GM21447 (cell line): ENCODE data around the gene LRRC27.

Source experiments
- ATAC-seq: cut with Tn5 transposase; IDR thresholded peaks from one replicate; pipeline ENCODE4 v1.9.1; 2021; ENCODE audit not compliant: unreplicated experiment

LRRC27 gene

DNA sequence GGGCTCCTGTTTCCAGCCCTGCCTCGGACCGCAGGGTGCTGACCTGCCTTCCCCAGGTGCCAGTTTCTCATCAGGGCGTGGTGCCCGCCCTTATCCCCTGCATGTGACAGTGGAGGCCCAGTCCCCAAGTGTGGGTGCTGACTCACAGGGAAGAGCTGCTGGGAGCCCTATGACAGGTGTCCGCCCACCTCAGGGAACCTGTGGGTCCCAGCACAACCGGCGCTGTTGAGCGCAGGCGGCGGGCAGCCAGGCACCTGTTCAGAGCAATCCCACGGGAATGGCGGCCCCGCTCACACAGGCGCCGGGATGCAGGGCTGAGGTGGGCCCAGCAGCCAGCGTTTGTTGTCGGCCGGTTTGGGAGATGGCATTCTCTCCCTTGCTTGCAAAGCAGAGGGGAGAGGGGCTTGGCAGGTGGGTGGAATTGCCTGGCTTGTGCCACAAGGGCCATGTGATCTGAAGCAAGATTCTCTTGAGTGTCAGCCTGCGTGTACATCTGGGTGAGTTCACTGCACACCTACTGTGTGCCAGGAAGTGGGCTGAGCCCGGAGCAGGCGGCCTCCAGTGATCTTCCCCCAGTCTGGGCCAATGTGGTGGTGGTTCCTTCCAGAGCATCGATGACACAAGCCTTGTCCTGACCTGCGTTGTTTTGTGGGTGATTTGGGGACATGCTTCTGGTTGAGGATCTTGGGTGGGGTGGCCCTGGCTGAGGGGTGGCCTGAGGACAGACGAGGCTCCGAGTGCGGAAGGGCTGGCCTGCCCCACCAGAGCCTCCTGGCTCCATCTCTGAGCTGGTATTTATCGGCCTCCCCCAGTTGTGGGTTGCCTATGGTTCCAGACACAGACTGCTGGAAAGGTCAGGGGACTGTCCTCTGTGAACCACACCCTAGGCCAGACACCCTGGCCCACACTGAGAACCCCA lies 67.4 kb downstream of the LRRC27 start:
- ATAC-seq = no peak

DNA sequence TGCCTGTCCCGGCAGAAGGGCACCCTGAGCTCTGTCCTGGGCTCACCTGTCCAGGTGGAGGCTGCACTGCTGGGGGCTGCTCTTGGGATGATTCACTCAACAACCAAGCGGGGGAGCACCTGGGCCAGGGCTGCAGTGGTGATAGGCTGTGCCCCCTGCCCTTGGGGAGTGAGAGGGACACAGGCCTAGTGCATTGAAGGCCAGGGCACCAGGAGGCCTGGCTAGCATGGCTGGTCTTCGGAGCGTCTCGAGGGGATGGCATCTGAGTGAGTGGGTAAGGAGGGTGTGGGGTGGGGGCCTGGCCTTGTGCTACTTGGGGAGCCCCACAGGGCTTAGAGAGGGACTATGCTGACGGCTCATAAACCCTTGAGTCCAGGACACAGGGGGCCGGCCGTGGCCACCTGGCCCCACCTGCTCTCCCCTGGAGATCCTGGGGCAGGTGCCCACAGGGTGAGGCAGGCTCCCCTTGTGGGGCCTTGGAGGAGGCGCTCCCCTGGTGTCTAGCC lies 68.1 kb downstream of the LRRC27 start:
- ATAC-seq = no peak

DNA sequence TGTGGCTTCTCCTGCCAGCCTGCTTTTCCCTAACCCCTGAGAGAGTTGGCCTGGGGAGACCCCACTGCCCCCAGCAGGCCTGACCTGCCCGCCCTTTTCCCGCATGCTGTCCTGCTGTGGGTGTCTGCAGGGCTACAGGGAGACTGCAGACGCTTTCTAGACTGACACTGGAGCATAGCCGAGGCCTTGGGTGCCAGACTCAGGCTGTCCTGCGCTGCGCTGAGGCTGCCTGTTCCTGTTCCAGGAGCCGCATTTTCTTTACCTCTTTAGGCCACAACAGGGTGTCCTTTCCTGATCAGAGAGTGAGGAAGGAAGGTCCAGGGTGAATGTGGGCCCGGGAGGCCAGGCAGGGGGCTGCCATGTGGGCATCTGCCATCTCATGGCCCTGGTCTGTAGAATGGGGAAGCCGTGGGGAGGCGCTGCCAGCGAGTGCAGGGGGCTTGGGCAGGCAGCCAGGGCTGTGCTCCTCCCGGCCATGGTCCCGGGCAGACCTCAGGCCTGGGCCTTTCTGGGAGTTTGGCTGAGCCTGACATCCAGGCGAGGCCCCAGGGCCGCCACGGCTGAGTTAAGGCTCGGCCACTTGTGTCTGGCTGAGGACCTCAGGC lies 68.7 kb downstream of the LRRC27 start:
- no peak for ATAC-seq

DNA sequence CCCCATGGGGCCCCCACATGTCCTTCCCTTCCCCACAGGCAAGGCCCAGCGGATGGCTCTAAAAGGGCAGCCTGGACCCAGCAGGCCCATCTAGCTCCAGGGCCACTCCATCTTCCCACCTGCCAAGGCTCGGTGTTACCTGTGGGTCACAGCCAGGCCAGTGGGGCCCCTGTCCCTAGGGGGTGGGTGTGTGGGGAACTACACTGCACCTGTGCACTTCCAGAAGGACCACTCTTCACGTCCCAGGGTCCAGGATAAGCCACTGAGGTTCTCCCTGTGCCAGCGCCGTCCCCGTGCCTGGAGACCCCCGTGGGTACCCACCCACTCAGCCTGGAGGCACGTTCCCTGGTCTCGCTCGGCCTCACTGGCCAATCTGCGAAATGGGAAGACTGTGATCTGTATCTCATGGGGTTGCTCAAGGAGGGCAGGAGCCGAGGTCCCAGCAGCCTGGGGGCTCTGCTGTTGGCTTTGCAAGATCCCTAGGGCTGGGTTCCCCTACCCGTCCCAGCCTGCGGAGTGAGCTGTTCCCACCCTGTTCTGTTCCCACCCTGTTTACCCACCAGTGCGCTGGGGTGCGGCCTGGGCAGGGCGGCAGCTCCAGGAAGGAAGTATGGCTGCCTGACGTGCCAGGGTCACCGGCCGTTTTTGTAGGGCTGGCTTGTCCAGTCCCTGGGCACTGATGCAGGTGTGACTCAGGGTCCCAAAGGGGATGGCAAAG lies 69.6 kb downstream of the LRRC27 start:
- no peak for ATAC-seq

DNA sequence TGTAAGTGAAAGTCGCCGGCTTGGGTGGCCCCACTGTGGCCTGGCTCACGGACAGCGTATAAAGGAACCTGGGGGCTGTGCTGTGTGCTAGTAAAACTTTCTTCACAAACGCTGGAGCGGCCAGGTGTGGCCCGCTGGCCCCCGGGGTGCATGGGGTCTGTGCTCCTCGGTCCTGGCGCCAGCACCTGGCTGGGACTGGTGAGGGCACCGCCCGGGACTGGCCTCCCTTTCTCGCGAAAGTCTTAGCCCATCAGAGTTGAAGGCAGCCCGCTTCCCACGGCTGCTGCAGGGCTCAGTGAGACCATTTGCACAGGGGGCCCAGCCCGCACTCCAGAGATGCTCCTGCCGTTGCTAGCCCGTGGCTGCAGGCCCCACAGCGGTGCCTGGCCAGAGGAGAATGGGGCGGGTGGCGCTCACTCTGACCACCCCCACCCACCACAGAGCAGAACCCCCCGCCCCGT lies 70.8 kb downstream of the LRRC27 start:
- no peak for ATAC-seq

DNA sequence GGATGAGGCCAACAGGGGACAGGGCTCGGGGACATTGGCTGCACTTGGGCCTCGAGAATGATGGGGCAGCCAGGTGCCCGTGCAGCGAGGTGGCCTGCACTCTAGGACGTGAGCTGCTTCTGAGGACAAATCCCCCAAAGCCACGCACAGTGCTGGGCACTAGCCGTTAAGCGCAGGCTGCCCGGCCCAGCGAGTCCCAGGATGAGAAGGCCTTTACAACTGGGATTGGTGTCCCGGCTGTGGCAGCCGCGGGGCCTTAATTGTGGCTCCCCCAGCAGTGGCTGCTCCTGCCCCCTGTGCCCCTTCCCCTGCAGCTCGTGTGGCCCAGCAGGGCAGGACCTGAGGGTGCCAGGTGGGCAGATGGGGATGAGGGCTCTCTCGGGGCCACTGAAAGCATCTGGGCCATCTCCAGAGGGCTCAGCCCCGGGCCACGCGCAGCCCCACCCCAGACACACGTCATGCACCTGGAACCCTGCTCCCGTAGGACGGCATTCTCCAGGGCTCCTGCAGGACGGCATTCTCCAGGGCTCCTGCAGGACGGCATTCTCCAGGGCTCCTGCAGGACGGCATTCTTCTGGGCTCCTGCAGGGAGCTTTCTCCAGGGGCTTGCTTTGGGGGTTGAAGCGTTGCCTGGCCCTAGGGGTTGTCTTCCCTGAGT lies 71.6 kb downstream of the LRRC27 start:
- no peak for ATAC-seq

DNA sequence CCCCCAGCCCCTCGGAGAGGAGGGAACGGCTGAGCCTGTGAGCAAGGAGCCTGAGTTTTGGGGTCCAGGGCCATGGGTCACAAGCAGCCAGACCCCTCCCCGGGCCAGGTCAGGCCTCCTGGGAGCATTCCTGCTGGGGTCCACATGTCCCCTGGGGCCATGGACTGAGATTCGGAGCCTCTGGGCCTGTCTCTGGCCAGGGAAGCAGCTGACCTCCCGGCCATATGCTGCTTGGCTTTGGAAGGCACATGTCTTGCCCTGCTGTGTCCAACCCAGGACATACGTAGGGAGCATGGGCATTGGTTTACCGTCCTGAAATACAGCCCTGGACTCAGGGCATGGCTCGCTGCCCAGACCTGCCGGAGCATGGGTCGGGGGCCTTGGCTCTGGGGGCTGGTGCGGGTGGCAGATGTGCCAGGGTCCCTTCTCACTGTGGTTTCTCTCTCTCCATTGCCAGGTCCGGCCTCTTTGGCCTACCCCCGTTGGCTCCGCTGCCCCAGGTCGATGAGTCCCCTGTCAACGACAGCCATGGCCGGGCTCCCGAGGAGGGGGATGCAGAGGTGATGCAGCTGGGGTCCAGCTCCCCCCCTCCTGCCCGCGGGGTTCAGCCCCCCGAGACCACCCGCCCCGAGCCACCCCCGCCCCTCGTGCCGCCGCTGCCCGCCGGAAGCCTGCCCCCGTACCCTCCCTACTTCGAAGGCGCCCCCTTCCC lies 72.3 kb downstream of the LRRC27 start:
- ATAC-seq = no peak

DNA sequence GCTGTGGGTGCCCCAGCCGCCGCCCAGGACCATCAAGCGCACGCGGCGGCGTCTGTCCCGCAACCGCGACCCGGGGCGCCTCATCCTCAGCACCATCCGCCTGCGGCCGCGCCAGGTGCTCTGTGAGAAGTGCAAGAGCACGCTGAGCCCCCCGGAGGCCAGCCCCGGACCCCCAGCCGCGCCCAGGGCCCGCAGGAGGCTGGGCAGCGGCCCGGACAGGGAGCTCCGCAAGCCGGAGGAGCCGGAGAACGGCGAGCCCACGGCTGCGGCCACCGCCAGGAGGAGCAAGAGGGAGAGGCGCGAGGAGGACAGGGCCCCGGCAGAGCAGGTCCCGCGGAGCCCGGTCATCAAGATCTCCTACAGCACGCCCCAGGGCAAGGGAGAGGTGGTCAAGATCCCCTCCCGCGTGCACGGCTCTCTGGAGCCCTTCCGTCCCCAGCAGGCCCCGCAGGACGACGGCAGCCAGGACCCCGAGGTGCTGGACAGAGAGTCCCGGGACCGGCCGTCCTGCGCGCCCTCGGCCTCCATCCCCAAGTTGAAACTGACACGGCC lies 73.0 kb downstream of the LRRC27 start:
- ATAC-seq = no peak

DNA sequence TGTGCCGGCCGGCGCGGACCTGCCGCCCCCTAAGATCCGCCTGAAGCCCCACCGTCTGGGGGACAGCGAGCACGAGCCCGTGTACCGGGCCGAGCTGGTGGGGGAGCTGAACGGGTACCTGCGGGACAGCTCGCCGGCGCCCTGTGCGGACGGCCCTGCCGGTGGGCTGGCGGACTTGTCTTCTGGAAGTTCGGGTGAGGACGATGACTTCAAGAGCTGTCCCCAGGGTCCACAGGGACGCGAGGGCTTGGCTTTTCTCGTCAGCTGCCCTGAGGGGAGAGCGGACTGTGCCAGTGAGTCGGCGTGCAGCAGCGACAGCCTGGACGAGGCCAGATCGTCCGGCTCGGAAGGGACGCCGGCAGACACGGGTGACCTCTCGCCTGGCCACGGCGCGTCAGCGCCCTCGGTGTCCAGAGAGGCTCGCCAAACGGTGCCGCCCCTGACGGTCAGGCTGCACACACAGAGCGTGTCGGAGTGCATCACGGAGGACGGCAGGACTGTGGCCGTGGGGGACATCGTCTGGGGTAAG lies 73.5 kb downstream of the LRRC27 start:
- no peak for ATAC-seq

DNA sequence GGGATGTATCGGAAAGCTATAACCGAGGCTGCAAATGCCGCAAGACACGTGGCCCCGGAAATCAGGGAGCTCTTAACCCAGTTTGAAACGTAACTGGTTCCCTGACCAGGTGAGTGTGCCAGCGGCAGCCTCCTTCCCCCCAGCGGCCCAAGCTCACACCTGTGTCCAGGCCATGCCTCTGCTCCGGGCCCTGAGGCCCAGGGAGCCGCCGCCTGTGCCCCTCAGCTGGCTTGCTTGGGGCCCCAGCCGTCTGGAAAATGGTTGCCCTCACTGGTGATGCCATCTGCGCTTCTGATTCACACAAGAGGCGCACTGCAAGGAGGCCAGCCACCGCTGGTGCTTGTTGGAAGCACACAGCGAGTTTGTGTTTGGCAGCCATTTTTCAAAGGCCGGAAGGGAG lies 74.2 kb downstream of the LRRC27 start:
- no peak for ATAC-seq

DNA sequence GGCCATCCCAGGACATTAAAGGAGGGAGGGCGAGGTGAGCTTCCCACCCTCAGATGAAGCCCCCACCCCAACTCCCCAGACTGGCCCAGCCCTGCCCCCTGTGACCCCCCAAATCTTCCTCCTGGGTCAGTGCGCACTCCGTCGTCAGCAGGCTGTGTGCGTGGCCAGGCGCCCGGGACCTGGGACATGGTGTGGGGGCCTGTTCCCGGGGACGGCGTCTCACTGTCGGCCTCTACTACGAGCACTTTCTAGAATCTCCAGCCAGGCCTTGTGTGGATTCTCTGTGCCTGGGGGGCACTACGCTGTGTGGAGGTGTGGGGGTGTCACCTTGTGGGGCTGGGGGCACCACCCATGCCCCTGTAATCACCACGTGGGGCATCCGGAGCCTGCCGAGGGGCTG lies 74.8 kb downstream of the LRRC27 start:
- ATAC-seq = no peak

DNA sequence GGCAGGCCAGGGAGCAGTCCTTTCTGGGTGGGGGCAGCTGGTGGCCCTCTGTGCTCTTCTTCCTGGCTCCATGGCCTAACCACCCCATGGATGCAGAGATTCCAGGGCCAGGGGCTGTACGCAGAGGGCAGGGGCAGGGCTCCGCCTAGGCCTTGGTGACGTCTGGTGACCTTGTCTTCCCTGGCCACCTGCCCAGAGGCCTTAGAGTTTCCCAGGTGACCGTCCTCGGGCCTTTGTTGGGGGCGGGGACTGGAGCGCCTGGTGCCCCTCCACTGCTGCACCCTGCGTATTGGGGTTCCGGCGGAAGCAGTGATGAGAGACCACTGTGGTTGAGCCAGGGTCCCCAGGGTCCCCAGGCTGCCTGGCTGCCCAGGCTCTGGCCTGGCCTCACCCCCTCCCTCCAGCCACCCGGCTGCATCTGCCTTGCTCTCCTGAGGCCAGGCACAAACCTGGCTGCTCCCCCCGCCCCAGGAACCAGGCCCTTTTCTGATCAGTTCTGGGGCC lies 75.3 kb downstream of the LRRC27 start:
- no peak for ATAC-seq

DNA sequence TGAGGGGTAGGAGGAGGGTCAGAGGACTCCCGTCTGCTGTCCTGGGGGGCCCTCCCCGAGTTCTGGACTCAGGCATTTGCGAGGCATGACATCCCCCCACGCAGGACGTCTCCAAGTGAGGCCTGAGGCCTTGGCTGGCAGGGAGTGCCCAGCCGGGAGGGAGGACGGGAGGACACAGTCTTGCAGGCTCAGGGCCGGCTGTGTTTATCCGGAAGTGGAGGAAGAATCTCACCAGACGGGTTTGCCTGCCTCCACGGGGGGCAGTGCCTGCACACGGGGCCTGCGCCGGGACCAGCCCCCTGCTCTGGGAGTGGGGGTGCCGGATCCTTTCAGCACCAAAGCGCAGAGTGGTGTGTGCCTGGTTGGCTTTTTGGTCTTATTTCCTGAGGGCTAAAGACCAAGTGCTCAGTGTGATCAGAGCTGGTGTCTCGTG lies 75.9 kb downstream of the LRRC27 start:
- ATAC-seq = no peak

DNA sequence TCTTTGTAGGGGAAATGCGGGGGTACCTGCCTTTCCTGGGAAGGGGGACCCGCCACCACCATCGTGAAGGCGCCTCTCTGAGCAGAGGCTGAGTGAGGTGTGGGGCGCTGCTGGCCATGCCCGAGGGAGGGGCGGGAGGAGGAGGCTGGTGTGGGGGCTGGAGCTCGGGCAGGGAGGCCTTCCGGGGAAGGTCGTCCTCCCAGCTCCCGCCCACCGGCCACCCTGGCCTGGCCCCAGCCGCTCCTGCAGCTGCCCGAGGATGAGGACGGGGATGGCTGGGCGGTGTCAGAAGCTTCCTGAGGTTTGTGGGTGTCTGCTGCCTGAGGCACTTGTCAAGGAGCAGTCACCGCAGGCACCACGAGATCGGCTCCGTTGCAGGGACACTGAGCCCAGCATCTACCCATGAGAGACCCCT lies 76.4 kb downstream of the LRRC27 start:
- no peak for ATAC-seq

DNA sequence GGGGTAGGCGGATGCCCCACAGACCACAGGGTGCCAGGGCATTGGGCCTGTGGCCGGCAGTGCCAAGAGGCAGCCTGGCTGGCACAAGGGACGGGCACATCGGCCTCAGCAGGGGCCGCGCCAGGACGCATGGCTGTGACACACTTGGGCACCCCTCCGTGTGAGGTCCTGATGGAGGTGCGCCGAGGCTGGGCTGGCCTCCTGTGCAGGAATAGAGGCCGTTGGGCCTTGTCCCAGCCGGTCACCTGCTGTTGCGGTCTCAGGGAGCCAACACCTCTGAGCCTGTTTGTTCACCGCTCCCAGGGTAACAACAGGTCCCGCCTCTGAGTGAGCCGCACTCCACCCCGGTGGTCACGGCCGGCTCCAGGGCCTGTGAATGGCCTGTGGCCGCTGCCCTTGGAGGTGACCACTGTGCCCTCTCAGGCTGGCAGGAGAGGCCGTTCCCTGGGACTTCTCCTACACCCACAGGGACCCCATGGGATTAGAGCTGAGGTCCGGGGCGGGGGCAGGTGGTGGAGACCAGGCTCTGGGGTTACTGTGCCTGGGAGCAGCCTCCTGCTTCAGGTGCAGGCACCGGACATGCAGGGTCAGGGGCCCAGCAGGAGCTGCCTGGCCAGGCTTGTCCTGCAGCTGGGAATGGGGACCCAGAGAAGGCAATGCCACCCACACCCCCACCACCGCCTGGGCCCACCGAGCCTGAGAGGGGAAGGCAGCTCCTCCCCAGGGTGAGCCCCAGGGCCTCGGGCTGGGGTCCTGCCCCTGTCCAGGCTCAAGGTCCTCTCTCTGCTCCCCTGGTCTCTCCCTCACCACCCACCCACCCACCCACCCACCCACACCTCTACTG lies 77.1 kb downstream of the LRRC27 start:
- no peak for ATAC-seq

DNA sequence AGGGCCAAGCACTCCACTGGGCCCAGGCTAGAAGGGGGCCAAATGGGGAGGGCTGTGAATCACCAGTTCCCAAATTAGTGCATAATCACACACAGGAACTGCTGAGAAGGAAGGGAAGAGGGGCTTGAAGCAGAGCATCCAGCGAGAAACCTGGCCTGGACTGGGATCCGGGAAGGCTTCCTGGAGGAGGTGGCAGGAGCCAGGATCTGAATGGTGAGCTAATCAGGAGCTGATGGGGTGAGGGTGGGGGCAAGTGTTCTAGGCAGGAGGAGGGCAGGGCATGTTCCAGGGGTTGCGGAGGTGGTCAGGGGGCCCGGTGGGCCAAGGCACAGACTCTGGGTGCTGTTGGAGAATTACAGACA lies 77.7 kb downstream of the LRRC27 start:
- no peak for ATAC-seq

DNA sequence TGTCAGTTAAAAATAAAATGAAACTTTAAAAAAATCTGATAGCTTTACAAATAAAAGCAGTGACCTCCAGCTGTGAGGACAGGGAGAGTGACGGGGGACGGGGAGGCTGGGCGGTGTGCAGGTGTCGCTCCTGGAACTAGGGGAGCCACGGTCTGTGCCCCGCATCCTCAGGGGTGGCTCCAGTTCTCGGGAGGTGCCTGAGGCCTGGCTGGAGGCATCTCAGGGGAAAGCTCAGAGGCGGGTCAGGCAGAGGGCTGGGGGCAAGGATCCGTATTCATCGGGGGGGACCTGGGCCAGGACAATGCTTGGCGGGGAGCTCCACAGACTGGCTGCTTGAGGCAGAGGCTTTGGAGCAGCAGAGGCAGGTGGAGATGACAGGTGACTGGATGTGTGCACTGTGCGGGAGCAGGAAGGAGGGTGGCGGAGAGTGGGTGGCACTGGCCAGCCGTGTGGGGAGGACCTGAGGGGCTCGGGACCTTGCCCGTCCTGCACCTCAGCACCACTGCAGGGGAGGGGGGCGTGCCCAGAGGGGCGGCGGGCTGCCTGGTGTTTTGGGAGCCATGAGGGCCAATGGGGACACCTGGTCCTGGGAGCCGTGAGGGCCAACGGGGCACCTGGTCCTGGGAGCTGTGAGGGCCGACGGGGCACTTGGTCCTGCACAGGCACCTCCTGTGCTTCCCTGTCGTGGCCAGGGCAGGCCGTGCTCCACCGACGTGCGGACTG lies 78.2 kb downstream of the LRRC27 start:
- no peak for ATAC-seq
